ENCODE data around the gene VWA5B1.

Gene VWA5B1

DNA sequence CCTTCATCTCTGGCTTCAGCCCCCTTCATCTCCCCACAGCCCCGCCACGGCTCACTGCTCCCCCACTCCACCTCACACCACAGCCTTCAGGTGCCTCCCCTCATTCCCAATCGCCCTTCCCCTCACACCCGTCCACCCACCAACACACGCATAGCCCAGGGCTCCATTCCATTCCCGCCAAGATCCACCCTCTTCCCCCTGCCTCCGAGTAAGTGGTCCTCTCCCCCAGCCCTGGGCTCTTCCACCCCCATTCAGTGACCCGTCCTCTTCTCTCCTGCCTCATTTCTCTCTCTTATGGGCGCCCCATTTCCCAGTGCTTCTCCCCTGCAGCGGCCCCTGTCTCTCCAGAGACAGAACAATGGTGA, 53.2 kb downstream of the VWA5B1 start:
- DNase-seq (ENCODE audit: low read depth) = no peak
- in situ Hi-C loops (cut with HindIII; ENCODE audit: low sequenced_read_pairs) = no loop called here
- TF ChIP-seq, protein P1, sequence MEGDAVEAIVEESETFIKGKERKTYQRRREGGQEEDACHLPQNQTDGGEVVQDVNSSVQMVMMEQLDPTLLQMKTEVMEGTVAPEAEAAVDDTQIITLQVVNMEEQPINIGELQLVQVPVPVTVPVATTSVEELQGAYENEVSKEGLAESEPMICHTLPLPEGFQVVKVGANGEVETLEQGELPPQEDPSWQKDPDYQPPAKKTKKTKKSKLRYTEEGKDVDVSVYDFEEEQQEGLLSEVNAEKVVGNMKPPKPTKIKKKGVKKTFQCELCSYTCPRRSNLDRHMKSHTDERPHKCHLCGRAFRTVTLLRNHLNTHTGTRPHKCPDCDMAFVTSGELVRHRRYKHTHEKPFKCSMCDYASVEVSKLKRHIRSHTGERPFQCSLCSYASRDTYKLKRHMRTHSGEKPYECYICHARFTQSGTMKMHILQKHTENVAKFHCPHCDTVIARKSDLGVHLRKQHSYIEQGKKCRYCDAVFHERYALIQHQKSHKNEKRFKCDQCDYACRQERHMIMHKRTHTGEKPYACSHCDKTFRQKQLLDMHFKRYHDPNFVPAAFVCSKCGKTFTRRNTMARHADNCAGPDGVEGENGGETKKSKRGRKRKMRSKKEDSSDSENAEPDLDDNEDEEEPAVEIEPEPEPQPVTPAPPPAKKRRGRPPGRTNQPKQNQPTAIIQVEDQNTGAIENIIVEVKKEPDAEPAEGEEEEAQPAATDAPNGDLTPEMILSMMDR (IDR thresholded peaks at IDR 0.05; ENCODE audit: low read depth, low read length, missing control alignments) = no peak
- H3K4me3 ChIP-seq (ENCODE audit: low read depth, low read length) = no peak overlapping the region

DNA sequence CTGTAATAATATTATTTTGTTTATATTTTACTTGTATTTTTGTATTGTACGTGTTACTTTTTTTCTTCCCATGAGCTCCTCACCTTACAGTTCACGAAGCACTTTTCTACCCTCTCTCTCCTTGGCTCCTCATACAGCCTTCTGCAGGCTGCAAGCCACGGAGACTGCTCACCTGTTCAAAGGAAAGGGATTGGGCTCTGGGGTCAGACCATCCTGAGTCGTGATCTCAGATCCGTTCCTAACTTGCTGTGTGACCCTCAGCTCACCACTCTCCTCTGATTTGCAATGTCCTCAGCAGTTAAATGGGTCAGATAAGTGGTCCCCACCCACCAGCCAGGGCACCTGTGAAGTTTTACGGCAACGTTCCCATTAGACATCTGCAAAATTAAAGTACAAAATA, 54.1 kb downstream of the VWA5B1 start:
- in situ Hi-C loops (cut with HindIII; ENCODE audit: low sequenced_read_pairs) = no loop called here
- DNase-seq (ENCODE audit: low read depth) = no peak
- TF ChIP-seq, protein P1 (IDR thresholded peaks at IDR 0.05; ENCODE audit: low read depth, low read length, missing control alignments) = no peak
- no peak overlapping the region for H3K4me3 ChIP-seq (ENCODE audit: low read depth, low read length)

DNA sequence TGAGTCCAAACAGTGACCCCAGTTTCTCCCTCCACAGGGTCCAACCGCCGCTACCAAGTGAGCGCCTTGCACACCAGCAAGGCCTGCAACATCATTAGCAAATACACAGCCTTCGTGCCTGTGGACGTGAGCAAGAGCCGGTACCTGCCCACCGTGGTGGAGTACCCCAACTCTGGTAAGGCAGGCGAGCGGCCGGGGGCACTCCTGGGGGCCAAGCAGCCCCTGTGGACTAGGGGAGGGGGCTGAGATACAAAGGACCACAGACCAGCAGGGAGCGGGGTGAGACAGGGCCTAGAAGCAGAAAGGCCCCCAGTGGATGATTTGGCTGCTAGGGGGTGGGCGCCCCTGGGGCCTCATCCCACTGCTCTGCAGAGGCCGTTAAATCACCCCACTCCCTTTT, 54.7 kb downstream of the VWA5B1 start:
- no peak for DNase-seq (ENCODE audit: low read depth)
- H3K4me3 ChIP-seq (ENCODE audit: low read depth, low read length) = no peak overlapping the region
- in situ Hi-C loops (cut with HindIII; ENCODE audit: low sequenced_read_pairs) = no loop called here
- TF ChIP-seq, protein P1 (IDR thresholded peaks at IDR 0.05; ENCODE audit: low read depth, low read length, missing control alignments) = no peak

DNA sequence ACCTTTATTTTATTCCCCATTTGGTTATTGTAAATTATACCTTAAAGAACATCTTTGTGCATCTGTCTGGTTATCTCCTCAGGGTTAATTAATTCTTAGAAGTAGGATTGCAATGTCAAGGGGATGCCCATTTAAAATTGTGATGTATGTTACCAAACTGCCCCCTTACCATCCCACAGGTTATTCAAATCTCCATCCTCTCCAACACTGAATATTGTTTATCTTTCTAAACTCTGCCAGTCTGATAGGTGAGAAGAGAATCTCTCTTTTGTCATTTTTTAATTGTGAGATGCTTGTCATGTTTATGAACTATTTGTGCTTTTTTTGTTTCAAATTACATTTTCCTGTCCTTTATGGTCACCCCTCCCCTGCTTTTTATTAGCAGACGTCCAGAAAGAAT, 55.8 kb downstream of the VWA5B1 start:
- TF ChIP-seq, protein P1 (IDR thresholded peaks at IDR 0.05; ENCODE audit: low read depth, low read length, missing control alignments) = no peak
- H3K4me3 ChIP-seq (ENCODE audit: low read depth, low read length) = no peak overlapping the region
- in situ Hi-C loops (cut with HindIII; ENCODE audit: low sequenced_read_pairs) = no loop called here

DNA sequence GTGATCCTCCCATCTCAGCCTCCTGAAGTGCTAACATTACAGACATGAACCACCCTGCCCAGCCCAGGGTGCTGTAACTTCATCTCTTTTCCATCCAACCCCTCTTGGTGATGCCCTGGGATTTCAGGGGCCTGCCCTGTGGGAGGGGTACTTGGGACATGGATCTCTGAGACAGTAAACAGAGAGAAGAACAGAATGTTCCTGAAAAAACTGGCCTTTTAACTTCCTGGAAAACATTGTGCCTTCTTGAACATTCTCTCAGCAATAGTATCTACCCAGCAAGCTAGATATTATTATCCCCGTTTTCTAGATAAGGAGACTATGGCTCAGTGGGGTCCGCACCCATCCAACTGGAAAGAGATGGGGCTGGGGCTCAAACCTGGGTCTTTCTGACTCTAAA, 57.0 kb downstream of the VWA5B1 start:
- no peak overlapping the region for H3K4me3 ChIP-seq (ENCODE audit: low read depth, low read length)
- in situ Hi-C loops (cut with HindIII; ENCODE audit: low sequenced_read_pairs) = no loop called here
- DNase-seq (ENCODE audit: low read depth) = no peak
- TF ChIP-seq, protein P1 (IDR thresholded peaks at IDR 0.05; ENCODE audit: low read depth, low read length, missing control alignments) = no peak

More for the DNA sequence above, 55.8 kb downstream of the VWA5B1 start:
- DNase-seq (ENCODE audit: low read depth) = no peak

DNA sequence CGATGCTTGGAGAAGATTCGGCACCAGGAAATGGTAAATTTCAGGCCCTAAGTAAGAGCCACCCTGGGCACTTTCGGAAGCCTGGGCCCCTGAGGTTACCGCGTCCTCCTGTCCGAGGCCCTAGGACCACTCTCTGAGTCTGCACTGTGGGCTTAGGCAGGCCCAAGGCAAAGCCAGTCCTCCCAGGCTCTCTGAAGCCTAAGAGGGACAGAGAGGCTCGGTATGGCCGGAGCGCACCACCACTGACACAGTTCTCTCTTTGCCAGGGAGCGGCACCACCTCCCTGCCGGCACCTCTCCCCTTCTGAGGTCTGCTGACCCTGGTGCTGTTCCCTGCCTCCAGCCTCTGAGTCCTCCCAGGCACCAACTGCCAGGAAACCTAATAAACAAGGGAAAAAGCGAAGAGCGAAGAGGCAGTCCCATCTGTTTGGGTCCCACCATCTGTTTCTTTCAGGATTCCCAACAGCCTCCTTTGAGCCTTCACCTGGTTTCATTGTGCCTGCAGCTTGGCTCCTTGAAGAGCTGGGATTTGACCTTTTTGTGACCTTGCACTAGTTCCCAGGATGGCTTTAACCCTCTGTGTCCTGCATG, 57.7 kb downstream of the VWA5B1 start:
- DNase-seq (ENCODE audit: low read depth) = no peak
- TF ChIP-seq, protein P1 (IDR thresholded peaks at IDR 0.05; ENCODE audit: low read depth, low read length, missing control alignments) = no peak
- in situ Hi-C loops (cut with HindIII; ENCODE audit: low sequenced_read_pairs) = no loop called here
- H3K4me3 ChIP-seq (ENCODE audit: low read depth, low read length) = no peak overlapping the region

All from astrocyte of the cerebellum (primary cell).